NCI-H69 (cell line): Measurements from ENCODE around the gene ADAM12.
"Not testable (repeated sequence)": the region's sequence is repeated elsewhere in the genome, so short reads cannot be mapped to it uniquely, and the experiment has no call there.

Experiments used
- DNase-seq: peaks from one replicate; lab custom pipeline; 2025; lab: John Stamatoyannopoulos, UW

Gene ADAM12

GRCh38 chr10:126054191-126054590, 334.1 kb downstream of the ADAM12 start:
- DNase-seq: no peak

- DNase-seq: no peak
Observed at GRCh38 chr10:126052171-126052570, 336.1 kb downstream of the ADAM12 start.

GRCh38 chr10:126049759-126050700, 338.2 kb downstream of the ADAM12 start:
- DNase-seq: no peak

- not testable (repeated sequence) for DNase-seq
Observed at GRCh38 chr10:126047749-126048148, 340.5 kb downstream of the ADAM12 start.

- no peak for DNase-seq
Observed at GRCh38 chr10:126046831-126047230, 341.4 kb downstream of the ADAM12 start.

GRCh38 chr10:126045861-126046260, 342.4 kb downstream of the ADAM12 start:
- DNase-seq: no peak

GRCh38 chr10:126043389-126043788, 344.9 kb downstream of the ADAM12 start:
- DNase-seq: no peak

GRCh38 chr10:126042906-126043305, 345.4 kb downstream of the ADAM12 start:
- no peak for DNase-seq

- no peak for DNase-seq
Observed at GRCh38 chr10:126042354-126042753, 345.9 kb downstream of the ADAM12 start.

GRCh38 chr10:126041804-126042231, 346.5 kb downstream of the ADAM12 start:
- peak; percentile 35 for DNase-seq

- DNase-seq: no peak
Observed at GRCh38 chr10:126041117-126041516, 347.2 kb downstream of the ADAM12 start.

- no peak for DNase-seq
Observed at GRCh38 chr10:126037946-126038345, 350.3 kb downstream of the ADAM12 start.

GRCh38 chr10:126036515-126036914, 351.8 kb downstream of the ADAM12 start:
- DNase-seq: no peak

GRCh38 chr10:126034586-126034985, 353.7 kb downstream of the ADAM12 start:
- no peak for DNase-seq

GRCh38 chr10:126029999-126030398, 358.3 kb downstream of the ADAM12 start:
- DNase-seq: no peak

- no peak for DNase-seq
Observed at GRCh38 chr10:126027692-126028091, 360.6 kb downstream of the ADAM12 start.

GRCh38 chr10:126022841-126023240, 365.4 kb downstream of the ADAM12 start:
- no peak for DNase-seq

GRCh38 chr10:126021833-126022500, 366.3 kb downstream of the ADAM12 start:
- peak; percentile 39 for DNase-seq

- no peak for DNase-seq
Observed at GRCh38 chr10:126017961-126018560, 370.2 kb downstream of the ADAM12 start.

GRCh38 chr10:126016882-126017281, 371.4 kb downstream of the ADAM12 start:
- DNase-seq: no peak

- peak; percentile 2 for DNase-seq
Observed at GRCh38 chr10:126016156-126016805, 372.0 kb downstream of the ADAM12 start.

- DNase-seq: no peak
Observed at GRCh38 chr10:126015413-126015812, 372.9 kb downstream of the ADAM12 start.
